GM21576 (cell line): ENCODE results near the gene ASTN2.

Experiments used
- ATAC-seq: cut with Tn5 transposase; IDR thresholded peaks from one replicate; pipeline ENCODE4 v1.9.1; 2021; ENCODE audit warnings: mild to moderate bottlenecking, moderate library complexity; ENCODE audit not compliant: unreplicated experiment

ASTN2 gene

GRCh38 chr9:116720111-116720510, 694.7 kb downstream of the ASTN2 start:
- no peak for ATAC-seq

DNA sequence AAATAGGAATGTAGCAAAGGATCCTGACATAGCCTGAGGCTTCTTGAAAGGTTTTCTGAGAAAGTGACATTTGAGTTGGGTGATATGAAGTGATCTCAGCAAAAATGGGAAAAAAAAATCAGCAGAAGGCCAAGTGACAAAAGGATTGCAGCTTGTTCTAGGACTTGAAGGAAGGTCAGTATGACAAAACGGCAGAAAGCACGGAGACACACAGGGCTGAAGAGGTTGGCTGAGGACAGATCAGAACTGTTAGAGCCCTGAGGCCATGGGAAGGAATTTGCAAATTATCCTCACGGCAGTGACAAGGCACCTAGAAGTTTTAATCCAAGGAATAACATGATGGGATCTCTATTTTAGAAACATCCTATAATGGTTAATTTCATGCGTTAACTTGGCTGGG, 696.7 kb downstream of the ASTN2 start:
- no peak for ATAC-seq

DNA sequence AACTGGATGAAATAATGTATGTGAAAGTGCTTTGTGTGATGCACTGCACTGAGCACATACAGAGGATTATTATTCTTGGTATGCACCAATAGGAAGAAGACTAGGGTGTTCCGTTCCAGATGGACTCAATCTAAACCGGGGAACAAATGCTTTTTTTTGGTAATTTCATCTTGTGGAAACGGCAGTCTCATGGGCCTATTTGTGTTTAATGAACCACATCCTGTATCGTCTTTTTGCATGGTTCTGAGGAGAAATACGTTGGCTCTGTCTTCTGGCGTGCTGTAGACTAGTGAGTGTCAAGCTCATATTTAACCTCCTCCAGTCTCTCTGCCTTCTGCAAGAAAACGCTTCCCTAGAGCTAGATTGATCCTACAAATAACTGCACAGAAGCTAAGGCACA, 697.7 kb downstream of the ASTN2 start:
- ATAC-seq = no peak

GRCh38 chr9:116716438-116716837, 698.4 kb downstream of the ASTN2 start:
- no peak for ATAC-seq

GRCh38 chr9:116715751-116716150, 699.1 kb downstream of the ASTN2 start:
- no peak for ATAC-seq

DNA sequence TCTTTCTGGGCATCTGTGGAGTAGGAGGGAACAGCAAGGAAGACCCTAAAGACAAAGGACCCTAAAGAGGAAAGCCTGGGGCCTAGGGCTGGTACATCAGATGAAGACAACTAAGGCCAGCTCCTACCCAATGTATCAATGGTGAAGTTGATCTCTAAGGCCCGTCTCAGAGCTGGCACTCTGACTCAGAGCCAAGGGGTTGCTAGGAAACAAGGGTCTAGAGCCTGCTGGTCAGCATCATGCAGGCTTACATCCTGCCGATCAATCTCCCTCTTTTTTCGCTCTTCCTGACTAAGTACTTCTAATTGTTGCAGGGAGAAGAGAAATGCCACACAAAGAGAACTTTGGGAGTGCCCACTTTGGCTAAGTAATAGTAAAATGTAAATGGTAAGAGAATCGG, 701.6 kb downstream of the ASTN2 start:
- ATAC-seq = no peak

GRCh38 chr9:116712781-116713180, 702.1 kb downstream of the ASTN2 start:
- no peak for ATAC-seq

DNA sequence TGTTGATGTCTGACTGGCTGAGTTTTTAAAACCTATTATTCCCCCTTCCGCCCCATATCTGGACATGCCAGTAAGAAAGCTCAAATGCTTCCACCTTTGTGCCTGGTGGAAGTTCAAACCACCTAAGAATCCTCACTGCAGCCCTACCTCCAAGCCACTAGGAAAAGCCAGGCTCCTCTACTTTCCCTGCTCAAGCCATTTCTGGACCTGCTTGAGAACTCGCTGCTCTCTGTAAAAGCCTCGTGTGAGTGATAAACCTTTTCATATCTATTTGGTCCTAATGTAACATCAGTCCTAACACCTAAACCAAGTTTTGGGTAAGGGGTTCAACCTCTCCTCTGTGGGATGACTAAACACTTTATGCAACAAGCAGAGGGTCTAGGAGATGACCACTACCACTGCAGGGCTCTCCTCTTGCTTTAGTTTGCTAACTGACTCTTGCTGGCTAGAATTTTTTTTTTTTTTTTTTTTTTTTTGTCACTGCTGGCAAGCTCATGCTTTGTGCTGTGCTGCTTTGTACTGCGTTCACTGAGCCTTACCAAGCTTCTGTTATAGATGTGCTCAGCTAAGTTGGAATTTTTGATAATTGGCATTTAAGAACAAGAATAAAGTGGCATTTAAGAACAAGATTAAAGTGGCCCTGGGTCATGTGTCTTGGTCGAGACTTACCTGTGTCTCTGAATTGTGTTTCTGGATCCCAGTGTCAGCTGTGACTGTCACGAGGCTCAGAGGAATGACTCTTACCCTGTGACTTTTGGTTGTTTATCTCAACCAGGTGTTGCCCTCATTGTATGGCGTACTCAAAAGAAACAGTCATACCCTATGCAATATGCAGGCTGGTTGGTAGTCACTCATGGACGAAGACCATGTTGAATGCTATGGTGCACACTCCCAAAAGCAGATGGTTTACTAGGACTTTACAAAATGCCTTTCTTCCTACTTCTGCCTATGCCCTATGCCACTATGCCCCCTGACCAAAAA, 708.3 kb downstream of the ASTN2 start:
- no peak for ATAC-seq

GRCh38 chr9:116705531-116705930, 709.3 kb downstream of the ASTN2 start:
- no peak for ATAC-seq

DNA sequence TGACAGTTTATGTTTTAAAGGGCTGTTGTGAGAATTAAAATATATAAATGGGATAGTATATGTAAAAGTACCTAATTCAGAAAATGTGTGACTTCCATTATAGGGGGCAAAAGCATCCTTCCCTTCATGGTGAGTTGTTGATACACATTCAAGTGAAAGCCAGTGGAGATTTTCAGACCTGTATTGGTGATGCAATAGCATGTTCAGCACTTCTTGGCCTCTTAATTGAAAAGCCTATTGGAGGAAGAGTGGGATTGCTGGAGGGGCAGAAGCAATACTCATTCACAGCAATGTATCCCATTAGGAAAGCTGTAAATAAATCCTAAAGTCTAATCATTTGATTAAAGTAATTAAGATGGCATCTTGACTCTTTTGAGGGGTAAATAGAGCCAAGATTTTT, 710.4 kb downstream of the ASTN2 start:
- ATAC-seq = no peak

DNA sequence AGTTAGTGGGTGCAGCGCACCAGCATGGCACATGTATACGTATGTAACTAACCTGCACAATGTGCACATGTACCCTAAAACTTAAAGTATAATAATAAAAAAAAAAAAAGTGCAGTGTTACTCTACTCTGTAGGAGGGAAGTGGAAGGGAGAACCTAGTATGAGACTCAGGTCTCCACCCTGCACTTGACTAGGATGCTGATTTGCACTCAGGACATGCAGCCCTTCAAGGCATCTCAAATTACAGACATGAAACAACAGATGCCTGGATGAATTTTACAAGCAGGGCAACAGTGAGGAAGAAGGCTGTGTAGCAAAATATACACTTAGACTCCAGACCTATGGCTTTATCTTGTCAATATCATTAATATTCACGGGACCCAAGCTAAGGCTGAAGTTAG, 711.2 kb downstream of the ASTN2 start:
- ATAC-seq = no peak

DNA sequence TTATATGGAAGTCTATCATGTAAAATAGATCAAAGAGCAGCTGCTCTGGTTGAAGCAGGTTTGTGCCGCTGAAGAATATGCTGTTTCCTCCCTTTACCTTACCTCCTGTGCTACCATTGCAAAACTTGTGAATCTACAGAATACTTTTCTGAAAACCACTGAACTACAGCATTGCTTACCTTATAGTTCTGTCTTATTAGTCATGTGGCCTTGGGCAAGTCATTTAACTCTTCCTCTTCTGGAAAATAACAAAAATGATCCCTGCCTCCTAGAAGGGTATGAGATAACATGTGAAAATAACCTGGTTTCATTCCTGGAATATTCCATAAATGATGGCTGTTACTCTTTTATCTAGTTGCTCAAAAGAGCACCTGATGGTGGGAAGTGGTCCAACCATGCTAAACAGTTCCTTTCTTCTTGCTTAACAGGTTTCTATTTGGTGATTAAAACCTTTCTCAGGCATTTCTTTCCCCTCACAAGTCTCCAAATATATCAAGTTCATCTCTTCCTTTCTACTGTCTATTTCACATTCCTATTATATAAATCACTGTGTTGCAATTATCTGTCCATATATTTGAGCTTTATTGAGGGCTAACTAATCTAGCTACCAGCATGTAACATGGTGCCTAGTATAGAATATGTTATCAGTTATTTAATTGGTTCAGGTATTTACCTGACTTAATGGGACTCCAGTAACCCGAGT, 712.8 kb downstream of the ASTN2 start:
- no peak for ATAC-seq

DNA sequence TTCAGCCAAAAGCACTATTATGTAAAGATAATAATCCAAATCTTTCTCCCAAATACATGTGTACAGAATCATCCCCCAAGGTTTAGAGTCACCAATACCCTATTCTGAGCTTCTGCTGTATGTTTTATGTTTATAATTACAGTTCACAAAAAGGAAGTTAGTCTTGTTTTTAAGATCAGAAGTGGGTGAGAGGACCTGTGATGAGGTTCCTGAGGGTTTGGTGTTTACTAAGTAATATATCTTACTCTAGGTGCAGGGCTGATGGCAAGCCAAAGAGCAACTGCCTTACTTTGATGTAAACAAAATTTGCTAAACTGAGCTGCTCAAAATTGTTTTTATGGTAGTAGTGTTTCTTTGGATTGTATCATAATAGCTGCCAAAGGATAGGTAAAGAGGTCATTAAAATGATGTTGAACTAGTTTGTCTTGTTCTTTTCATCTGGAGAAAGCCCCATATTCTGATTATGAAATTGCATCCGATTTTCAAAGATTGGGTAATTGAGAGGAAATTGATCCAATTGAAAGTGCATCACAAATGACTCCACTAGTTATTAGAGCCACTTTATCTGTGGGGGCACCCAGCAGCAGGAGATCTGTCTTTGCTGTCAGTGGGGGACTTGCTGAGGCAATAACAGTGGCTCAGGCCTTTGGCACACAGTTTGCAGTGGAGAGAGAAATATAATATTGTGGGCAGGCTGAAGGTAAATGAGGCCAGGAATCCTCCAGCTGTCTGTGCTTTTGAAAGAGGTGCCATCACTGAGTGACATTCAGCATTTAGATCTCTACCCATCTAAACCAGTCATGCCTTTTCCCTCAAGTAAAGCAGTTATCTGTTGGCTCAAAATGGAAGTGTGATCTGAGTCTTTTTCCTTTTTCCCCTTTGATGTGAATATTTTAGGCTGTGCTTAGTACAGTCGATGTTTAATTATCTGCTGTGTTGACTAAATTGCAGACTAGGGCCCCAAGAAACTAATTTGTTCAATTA, 713.7 kb downstream of the ASTN2 start:
- no peak for ATAC-seq

GRCh38 chr9:116700279-116700678, 714.6 kb downstream of the ASTN2 start:
- ATAC-seq = no peak

- no peak for ATAC-seq
These were observed 717.0 kb downstream of the ASTN2 start for GRCh38 chr9:116697887-116698286.

DNA sequence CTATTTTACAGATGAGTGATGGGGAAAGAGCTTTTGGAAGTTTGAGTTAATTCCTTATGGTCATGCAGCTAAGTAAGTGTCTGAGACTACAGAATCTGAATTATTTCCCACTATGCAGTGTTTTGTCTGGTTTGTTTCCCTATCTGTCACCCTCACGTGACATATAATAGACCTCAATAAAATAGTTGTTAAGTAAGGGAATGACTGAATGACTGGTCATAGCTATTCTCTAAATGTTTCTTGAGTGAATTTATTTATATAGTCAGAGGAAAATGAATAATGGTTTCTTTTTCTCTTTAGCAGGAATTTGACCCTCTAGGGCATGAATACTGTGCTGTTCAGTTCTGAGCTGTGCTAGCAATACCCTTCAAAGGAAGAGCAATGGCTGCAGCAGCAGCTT, 717.5 kb downstream of the ASTN2 start:
- ATAC-seq = no peak

DNA sequence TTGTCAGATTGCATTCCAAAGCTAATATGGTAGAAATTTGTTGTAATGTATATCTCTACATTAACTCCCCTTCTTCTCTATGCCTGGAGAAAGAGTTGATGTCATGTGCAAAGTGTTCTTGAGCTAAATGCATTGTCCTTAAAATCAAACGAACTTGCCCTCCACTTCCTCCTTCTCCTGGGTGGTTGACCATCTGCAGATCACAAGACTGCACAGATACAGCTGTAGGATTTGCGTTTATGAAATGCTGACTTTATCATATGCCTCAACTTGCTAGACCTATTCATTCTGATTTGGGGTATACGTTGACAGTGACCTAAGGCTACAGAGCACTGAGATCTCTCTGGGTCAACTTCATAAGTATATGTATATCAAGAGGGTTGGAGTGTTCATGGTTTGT, 719.4 kb downstream of the ASTN2 start:
- no peak for ATAC-seq

DNA sequence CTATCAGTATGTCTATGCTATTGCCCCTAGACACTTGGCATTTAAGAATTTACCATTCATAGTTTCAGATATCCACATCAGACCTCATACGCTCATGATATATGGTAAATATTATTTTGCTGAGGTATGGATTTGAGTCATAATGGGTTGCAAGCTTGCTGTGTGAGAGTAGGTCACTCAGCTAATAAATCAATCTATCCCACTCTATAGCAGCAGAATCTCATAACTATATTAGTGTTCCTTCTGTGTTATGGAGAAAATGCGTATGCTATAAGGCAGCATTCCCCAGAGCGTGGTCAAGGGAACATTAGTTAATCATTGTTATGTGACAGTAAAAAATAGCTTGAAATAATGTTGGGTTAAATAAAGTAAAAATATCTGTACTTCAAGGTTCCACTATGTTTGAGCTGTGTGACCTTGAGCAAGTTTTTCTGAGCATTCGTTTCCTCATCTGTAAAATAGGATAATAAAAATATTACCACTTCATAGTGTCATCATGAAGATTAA, 720.0 kb downstream of the ASTN2 start:
- ATAC-seq = no peak

DNA sequence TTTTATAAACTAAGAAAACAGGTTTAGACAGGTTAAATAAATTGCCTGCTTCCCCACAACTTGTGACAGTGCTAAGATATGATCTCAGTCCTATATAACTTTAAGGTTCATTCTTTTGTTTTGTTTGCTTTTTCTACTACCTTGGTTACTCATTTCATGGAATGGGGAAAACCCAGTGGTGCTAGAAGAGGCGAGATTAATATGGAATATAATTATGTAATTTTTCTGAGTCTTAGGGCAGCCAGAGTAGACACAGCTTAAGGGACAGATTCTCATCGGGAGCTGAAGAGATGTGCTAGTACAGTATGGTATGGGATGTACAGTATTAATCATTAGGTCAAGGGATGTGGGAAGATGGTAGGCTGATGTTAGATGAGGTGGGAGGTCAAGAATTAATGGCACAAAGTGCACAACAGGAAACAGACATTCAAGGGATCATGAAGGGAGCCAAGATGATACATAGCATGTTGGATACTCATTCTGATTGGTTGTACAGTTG, 721.6 kb downstream of the ASTN2 start:
- ATAC-seq = no peak

- peak; percentile 38 for ATAC-seq
These were observed 722.2 kb downstream of the ASTN2 start for GRCh38 chr9:116692616-116693015.

GRCh38 chr9:116691607-116692006, 723.2 kb downstream of the ASTN2 start:
- ATAC-seq = no peak
